Keratinocyte (primary cell): Measurements from ENCODE around the gene SLC33A1.

ENCODE experiments used
- CTCF ChIP-seq, 3 experiments: IDR thresholded peaks in 1 of 3; conservative IDR thresholded peaks in 1 of 3; optimal IDR thresholded peaks in 1 of 3; 2 replicates in 2 of 3; 3 replicates in 1 of 3; pipeline versions ENCODE3 to v1.5.1; 2011; ENCODE audit warnings: low read length in 3 of 3, mild to moderate bottlenecking in 3 of 3, moderate library complexity in 2 of 3, control low read depth in 1 of 3, inconsistent platforms in 1 of 3; ENCODE audit not compliant: insufficient read depth in 2 of 3; ENCODE audit errors: extremely low read depth in 1 of 3
- EZH2 ChIP-seq: IDR thresholded peaks from one replicate; pipeline ENCODE4 v1.6.1; 2012; ENCODE audit warnings: inconsistent platforms, mild to moderate bottlenecking, low read length, moderate library complexity

DNA sequence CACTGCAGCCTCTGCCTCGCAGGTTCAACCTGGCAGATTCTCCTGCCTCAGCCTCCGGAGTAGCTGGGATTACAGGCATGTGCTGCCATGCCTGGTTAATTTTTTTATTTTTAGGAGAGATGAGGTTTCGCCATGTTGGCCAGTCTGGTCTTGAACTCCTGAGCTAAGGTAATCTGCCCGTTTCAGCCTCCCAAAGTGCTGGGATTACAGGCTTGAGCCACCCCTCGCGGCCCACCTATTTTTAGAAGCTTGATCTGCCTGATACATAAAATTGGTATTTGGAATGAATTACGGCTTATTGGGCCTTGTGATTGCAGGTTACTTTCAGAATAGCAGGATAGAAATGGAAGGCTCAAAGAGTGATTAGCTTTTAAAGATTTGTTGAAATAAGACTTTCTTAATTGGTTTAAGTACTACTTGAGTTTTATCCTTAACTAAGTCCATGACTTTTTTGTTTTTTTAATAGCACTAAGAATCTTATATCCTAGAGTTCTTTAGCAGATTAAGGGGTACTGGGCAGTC is 41.2 kb upstream of the SLC33A1 start:
- TF ChIP-seq CTCF (optimal IDR thresholded peaks at IDR 0.05 in 1 of 3, IDR thresholded peaks at IDR 0.05 in 1 of 3, conservative IDR thresholded peaks at IDR 0.05 in 1 of 3; ENCODE audit: extremely low read depth in 1 of 3, insufficient read depth in 2 of 3, low read length in 3 of 3) = no peak
- no peak for TF ChIP-seq EZH2
